WTC11 (cell line): Measurements from ENCODE around the gene WDR53.

ENCODE experiments used
- FOXJ3 ChIP-seq: sonication (generic); formaldehyde crosslinking; IDR thresholded peaks from 2 replicates; pipeline ENCODE4 v1.9.0; 2021; ENCODE audit warnings: missing genetic modification reagents, mild to moderate bottlenecking, borderline replicate concordance
- SMAD3 ChIP-seq: sonication (generic); formaldehyde crosslinking; IDR thresholded peaks from 2 replicates; pipeline ENCODE4 v1.8.0; 2022; ENCODE audit warnings: missing genetic modification reagents, mild to moderate bottlenecking, borderline replicate concordance
- TF ChIP-seq, protein P1 (sequence below): sonication (generic); formaldehyde crosslinking; IDR thresholded peaks from 2 replicates; pipeline ENCODE4 v1.8.0; 2022; ENCODE audit warnings: mild to moderate bottlenecking, missing genetic modification reagents
- TF ChIP-seq, protein P2 (sequence below): fragments of 200-600 bp; IDR thresholded peaks from 2 replicates; pipeline ENCODE4 v1.8.0; 2022; ENCODE audit warnings: antibody characterized with exemption

DNA sequence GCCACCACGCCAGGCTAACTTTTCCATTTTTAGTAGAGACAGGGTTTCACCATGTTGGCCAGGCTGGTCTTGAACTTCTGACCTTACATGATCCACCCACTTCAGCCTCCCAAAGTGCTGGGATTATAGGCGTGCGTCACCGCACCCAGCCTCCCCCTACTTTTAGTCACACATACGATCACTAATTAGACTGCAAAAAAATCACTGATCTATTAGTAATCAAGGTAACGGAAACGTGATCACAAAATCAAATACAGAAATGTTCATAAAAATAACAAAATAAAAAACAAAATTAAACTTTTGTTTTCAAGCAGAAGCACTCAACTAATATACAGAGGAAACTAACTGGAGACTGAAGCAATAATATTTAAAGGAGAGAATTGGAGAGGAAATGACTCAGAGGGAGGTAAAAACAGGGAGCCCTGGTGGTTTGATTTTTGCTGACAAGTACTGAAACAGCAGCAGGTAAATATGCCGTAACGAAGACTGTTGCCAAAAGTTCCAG lies 4.6 kb downstream of the WDR53 start:
- TF ChIP-seq, protein P1, sequence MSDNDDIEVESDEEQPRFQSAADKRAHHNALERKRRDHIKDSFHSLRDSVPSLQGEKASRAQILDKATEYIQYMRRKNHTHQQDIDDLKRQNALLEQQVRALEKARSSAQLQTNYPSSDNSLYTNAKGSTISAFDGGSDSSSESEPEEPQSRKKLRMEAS (CRISPR knock-in tag): no peak
- TF ChIP-seq, protein P2, sequence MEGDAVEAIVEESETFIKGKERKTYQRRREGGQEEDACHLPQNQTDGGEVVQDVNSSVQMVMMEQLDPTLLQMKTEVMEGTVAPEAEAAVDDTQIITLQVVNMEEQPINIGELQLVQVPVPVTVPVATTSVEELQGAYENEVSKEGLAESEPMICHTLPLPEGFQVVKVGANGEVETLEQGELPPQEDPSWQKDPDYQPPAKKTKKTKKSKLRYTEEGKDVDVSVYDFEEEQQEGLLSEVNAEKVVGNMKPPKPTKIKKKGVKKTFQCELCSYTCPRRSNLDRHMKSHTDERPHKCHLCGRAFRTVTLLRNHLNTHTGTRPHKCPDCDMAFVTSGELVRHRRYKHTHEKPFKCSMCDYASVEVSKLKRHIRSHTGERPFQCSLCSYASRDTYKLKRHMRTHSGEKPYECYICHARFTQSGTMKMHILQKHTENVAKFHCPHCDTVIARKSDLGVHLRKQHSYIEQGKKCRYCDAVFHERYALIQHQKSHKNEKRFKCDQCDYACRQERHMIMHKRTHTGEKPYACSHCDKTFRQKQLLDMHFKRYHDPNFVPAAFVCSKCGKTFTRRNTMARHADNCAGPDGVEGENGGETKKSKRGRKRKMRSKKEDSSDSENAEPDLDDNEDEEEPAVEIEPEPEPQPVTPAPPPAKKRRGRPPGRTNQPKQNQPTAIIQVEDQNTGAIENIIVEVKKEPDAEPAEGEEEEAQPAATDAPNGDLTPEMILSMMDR: no peak
- TF ChIP-seq SMAD3 (CRISPR knock-in tag) (no peak), FOXJ3 (CRISPR knock-in tag) (no peak)
